SU-DHL-6 (cell line): ENCODE data around the gene L3MBTL1.

Source experiments
- CTCF ChIP-seq: fragments of 200-600 bp; sonication (generic); IDR thresholded peaks from one replicate; pipeline ENCODE4 v1.5.1; 2017; ENCODE audit warnings: antibody characterized with exemption, mild to moderate bottlenecking, low read length, moderate library complexity; ENCODE audit not compliant: insufficient read depth, poor library complexity, severe bottlenecking
- EZH2phosphoT487 ChIP-seq: fragments of 200-600 bp; sonication (generic), shearing (Covaris generic); conservative IDR thresholded peaks from 2 replicates; pipeline ENCODE4 v1.6.1; 2018; ENCODE audit warnings: mild to moderate bottlenecking, antibody characterized with exemption, low read length, moderate library complexity, mixed read lengths

GRCh38 chr20:43529051-43529450, 21.6 kb downstream of the L3MBTL1 start:
- no peak for TF ChIP-seq CTCF
- no peak for TF ChIP-seq EZH2phosphoT487
